Measurements from ENCODE around the gene PTTG1IP.

The PTTG1IP gene

DNA sequence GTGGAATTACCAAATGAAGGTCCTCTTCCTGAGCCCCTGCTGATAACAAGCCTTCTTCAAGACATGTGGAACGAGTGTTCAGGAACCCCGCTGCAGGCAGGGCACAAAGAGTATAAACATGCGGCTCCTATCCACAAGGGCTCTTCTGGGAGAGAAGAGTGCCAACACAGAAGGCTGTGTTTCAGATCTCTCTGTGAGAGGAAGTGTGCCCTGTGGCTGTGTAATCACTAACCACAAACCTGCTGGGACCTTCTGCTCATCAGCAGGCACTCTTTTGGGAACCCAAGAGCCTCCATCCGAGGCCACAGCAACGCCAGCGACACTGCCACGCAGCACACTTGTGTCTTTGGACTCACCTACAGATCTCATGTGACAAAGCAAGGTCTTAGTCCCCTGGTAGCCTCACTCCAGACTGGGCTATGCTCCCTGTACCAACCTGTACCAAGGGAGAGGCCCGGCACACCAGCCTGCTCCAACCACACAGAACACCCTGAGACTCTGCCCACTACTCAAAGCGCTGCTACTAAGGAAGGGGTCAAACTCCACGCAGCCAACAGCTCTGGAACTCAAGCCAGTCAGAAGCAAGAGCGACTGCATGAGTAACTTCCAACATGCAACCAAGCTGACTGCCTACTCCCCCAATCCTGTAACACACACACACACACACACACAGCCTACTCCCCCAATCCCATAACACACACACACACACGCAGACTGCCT is 7.8 kb downstream of the PTTG1IP start:
- DNase-seq (ENCODE audit: low read depth) = no peak

GRCh38 chr21:44862869-44863685 is 10.4 kb downstream of the PTTG1IP start:
- DNase-seq (ENCODE audit: low read depth) = no peak

GRCh38 chr21:44858791-44859190 is 14.7 kb downstream of the PTTG1IP start:
- DNase-seq (ENCODE audit: low read depth) = no peak

DNA sequence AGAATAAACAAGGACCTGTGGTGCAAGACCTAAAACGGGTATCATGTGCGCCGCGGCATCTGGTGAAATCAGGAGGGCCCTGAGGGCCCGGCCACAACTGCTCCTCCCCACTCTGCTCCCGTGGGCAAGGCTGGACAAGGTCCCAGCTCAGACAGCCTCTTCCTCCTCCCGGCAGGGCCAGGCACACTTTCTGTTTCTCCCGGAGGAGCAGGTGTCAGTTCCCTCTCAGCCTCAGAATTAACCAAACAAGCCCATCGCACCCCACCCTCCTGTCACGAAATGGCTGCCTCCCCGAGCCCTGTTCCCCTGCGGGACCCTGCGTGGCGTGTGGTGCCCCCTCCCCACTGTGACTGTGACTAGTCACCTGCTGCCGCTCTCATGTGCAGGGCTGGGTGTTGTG is 15.2 kb downstream of the PTTG1IP start:
- DNase-seq (ENCODE audit: low read depth) = no peak

- DNase-seq (ENCODE audit: low read depth) = no peak
Observed at GRCh38 chr21:44857127-44857892, 16.2 kb downstream of the PTTG1IP start.

DNA sequence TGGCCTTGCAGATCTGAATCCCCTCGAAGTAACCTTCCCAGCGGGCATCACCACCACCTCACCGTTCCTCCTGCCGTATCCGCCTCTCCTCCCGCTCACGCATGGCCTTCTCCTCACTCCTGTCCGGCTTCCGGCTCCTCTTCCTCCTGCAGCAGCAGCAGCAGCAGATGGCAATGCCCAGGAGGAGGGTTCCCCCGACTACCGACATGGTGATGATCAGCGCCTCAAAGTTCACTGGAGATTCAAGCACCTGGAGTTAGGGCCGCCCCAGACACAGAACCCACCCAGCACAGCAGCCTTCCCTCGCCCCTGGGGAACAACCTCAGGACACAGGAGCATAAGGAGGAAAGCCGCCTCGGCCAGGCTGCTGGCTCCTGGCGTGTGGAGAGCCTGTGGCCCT is 17.4 kb downstream of the PTTG1IP start:
- DNase-seq (ENCODE audit: low read depth) = no peak

DNA sequence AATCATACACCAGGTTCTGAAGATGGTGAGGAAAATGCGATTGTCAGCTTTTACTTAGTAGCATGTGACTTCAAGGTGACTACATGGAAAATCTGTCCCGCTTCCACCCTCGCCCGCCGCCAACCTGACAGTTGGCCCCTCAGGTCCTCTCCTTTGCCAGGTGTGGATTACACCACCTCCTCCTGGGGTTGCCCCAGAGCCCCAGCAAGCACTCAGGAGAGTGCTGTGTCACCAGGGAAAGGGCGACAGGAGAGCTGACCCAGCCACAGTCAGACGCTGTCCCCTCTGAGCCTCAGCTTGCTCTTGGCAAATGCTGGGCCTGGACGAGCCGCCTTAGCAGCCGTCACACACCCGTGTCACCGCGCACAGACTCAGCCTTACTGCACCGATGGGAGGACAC is 17.9 kb downstream of the PTTG1IP start:
- no peak for DNase-seq (ENCODE audit: low read depth)

DNA sequence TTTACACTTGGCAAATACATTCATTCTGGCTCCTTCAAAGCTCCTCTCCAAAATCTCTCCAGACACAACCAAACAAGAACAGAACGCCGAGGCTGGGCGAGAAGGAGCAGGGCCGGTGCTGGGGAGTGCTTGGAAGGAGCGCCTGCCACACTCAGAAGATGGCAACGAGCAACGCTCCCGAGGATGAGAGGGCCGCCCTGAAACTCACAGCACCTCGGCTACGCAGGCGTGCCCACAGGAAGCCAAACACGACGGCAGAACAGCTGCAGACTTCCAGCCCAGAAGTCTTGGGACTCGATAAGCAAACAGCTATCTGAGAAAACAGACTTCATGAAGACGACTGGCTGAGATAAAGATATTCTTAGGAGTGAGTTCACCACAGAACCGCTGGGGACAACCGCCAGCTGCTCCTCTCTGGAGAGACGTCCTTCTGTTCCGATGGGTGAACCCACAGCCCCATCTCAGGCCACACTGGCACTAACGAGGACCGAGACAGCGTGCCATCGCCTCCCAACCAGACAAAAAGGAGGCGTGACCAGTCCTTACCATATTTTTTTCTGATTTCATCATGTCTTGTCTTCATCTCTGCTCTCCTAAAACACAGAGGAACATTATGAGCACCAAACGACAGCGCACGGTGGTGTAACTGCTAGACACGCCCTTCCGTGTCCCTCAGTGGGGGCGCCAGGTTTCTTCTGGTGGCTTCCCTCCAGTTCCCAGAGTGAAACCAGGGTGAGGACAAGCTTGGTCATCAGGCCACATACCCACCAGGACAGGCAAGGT is 18.6 kb downstream of the PTTG1IP start:
- no peak for DNase-seq (ENCODE audit: low read depth)

- no peak for DNase-seq (ENCODE audit: low read depth)
Observed at GRCh38 chr21:44854391-44854663, 19.2 kb downstream of the PTTG1IP start.

- no peak for DNase-seq (ENCODE audit: low read depth)
Observed at GRCh38 chr21:44853601-44854390, 19.7 kb downstream of the PTTG1IP start.

DNA sequence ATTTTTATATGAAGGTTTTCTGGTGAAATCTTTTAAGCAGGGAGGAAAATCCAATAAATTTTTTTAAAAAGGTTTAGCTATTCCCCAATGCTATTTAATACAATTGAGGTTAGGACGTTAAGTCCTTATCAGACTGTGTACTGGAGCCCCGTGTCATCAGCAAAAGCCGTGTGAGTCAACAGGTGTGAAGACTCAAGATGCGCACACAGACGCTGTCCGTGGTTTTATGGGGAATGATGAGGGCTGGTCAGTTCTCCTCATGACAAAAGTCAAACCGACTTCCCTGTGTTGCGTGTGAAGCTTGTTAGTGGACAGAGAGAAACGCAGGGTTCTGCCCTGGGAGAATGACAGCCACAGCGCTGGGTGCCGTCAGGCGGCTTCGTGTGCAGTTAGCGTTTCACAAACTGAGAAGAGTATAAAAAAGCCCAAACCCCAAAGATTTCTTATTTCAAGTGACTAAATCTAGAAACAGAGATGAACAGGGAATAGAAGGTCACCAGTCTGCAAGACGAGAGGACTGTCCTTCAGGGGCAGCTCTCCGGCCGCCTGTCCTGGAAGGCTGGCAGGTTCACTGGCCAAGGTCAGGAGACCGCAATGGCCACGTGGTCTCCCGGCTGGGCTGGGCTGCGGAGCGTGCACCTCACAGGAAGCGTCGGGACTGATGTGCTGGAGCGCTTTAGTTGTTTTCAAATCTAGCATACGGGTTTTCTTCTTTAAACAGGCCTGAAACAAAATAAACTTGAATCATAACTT is 22.4 kb downstream of the PTTG1IP start:
- no peak for DNase-seq (ENCODE audit: low read depth)

GRCh38 chr21:44850208-44850800 is 23.2 kb downstream of the PTTG1IP start:
- DNase-seq (ENCODE audit: low read depth) = no peak

DNA sequence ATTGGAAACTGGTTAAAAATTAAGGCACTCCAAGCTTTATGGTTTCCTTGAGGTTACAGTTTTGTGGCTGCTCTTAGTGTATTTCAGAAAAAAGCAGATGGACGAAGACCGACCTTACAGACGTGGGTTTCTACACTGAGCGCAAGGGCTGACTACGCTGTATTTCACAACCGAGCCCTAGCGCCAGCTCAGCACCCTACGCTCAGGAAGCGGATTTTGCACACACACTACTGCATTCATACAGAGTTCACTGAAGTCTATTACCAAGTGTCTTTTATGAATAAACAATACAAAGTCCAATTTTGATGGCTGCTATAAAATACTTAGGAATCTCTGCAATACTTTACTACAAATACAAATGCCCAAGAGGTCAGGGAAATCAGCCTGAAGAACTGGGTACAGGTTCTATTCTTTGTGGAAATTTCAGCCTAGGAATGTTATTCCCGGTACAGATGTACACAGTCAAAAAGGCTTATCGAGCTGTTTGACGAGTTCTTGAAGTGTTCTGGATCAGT is 23.8 kb downstream of the PTTG1IP start:
- DNase-seq (ENCODE audit: low read depth) = no peak

GRCh38 chr21:44848821-44849521 is 24.5 kb downstream of the PTTG1IP start:
- DNase-seq (ENCODE audit: low read depth) = no peak

- no peak for DNase-seq (ENCODE audit: low read depth)
Observed at GRCh38 chr21:44847261-44848056, 26.0 kb downstream of the PTTG1IP start.

DNA sequence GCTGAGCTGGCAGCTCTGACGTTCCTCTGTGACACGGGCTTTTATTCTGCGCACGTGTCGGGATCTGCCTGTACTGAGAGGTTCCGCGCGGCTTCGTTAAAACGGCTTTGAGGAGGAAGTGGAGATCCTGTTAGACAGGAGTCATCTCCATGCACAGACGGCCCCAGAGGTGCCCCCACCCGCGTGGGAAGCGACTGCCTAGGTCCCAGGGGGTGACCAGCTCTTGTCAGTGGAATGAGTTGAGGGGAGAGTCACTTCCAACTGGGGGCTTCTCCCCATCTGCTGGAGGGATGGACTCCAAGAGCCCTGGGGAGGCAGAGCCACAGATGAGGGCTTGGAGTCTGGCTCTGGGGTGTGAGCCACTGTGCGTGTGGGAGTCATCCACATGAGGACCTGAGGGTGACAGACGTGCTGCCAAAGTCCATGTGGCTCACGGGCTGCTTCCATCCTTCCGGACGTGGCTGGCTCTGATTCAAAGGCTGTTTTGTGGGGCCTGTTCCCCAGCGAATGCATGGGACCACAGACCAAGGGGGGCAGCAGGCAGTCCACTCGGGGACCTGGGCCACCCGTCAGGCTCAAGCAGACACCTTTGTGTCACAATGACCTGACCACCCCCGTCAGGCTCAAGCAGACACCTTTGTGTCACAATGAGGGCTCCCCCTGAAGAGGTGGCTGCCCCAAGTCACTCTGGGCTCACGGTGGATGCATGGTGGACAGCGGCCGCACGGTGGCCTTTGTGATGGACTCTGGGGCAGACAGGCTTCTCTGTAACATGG is 26.8 kb downstream of the PTTG1IP start:
- peak; percentile 21 for DNase-seq (ENCODE audit: low read depth)

DNA sequence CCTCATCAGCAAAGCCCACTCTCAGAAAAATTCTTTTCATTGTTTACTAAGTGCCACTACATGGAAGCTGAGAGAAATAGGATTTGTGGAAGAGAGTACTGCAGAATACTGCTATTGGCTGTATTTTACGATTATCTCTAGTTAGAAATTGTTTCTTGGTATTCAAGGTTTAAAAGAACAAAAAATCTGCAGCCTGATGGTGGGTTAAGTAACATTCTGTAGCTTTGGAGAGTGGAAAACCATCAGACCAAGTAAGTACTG is 27.3 kb downstream of the PTTG1IP start:
- no peak for DNase-seq (ENCODE audit: low read depth)

Data from stimulated activated CD4-positive, alpha-beta T cell treated with anti-CD3 and anti-CD28 coated beads, Interleukin-2, amount 100 ng/mL, for 4 hours (primary cell).